Measurements from ENCODE around the gene PHOSPHO2.

PHOSPHO2 gene

DNA sequence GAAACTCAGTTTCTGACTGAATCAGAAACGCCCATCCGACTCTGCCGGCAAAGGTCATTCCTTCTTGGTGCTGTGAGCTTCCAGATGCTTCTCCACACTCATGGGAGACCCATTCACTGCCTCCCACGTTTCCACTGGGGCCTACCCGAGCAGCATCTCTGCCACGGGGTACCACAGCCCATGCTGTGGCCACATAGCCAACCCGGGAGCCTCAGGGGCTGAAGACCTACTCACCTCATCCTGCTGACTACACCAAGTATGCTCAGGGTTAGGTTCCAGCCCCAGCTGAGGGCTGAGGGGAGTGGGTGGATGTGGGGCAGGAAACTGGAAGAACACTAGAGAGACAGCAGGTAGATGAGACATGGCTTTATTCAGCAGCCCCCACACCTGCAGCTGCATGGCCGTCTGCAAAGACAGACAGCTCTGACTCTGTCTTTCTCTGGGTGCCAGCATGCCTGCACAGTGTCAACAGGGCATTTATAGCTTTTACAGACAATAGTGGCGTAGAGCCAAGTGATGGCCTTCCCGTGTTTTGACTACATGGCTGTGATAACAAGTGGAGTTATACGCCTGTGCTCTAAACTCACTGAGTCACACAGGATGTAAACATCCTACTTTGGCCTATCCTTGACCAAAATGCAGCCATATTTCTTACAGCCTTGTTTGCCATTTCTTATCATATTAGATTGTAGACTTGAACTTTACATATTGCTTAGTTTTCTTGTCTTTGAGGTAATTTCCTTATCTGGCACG lies 22.8 kb downstream of the PHOSPHO2 start:
- DNase-seq (ENCODE audit: low read depth in 2 of 2): no peak

DNA sequence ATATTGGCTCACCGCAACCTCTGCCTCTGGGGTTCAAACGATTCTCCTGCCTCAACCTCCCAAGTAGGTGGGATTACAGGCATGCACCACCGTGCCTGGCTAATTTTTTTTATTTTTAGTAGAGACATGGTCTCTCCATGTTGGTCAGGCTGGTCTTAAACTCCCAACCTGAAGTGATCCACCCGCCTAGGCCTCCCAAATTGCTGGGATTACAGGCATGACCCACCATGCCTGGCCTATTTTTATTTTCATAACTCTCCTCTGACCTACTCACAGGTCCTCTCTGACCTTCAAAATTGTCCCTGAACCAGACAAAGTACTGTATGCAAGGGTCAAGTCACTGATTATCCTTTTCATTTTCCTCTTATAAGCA lies 23.4 kb downstream of the PHOSPHO2 start:
- no peak for DNase-seq (ENCODE audit: low read depth in 2 of 2)

GRCh38 chr2:169718930-169719504 lies 24.7 kb downstream of the PHOSPHO2 start:
- no peak for DNase-seq (ENCODE audit: low read depth in 2 of 2)

DNA sequence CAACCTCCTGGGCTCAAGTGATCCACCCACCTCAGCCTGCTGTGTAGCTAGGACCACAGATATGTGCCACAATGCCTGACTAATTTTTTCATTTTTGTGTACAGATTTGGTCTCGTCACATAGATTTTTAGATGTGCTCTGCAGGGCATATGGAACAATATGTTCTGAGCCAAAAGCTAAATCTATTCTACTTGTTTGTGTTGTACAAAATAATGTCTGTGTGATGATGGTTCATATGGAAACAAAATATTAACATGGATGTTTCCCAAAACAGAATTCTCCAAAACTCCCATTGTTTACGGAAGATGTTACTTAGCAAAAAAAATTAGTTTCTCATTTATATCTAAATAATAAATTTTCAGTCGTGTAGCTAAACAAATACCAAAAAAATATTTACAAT lies 26.7 kb downstream of the PHOSPHO2 start:
- no peak for DNase-seq (ENCODE audit: low read depth in 2 of 2)

- DNase-seq (ENCODE audit: low read depth in 2 of 2): no peak
Measured at GRCh38 chr2:169727065-169727464, 32.8 kb downstream of the PHOSPHO2 start.

DNA sequence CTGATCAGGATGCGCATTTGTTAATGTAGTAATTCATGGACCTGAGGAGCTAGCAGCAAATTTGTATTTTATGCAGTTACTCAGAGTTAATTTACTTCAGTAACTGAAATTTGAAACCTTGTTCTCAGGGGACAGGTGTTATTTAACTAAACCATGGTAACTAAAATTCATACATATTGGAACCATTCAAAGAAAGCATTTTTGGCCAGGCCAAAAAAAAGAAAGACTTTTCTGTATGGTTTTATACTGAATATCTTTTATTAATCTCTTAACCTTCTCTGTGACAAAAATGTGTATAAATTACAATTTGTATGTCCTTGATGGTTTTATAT lies 35.0 kb downstream of the PHOSPHO2 start:
- DNase-seq (ENCODE audit: low read depth in 2 of 2): no peak

DNA sequence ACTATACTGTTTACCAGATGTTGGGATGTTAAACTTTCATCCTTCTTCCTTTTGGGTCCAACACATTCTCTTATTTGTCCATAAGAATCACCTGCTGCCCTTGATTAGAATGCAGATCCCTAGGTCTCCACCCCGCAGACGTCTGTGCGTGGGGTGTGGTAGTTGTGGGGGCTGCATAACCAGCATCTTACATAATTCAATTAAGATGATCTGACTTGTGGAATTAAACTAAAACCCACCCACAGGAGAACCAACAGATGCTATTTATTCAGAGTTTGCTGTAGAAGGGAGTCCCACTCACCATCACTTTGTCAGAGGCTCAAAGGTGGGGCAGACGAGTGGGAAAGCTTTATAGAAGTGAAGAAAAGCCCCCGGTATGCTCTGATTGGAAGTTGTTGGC lies 37.8 kb downstream of the PHOSPHO2 start:
- DNase-seq (ENCODE audit: low read depth in 2 of 2): no peak

GRCh38 chr2:169732583-169733358 lies 38.5 kb downstream of the PHOSPHO2 start:
- no peak for DNase-seq (ENCODE audit: low read depth in 2 of 2)

DNA sequence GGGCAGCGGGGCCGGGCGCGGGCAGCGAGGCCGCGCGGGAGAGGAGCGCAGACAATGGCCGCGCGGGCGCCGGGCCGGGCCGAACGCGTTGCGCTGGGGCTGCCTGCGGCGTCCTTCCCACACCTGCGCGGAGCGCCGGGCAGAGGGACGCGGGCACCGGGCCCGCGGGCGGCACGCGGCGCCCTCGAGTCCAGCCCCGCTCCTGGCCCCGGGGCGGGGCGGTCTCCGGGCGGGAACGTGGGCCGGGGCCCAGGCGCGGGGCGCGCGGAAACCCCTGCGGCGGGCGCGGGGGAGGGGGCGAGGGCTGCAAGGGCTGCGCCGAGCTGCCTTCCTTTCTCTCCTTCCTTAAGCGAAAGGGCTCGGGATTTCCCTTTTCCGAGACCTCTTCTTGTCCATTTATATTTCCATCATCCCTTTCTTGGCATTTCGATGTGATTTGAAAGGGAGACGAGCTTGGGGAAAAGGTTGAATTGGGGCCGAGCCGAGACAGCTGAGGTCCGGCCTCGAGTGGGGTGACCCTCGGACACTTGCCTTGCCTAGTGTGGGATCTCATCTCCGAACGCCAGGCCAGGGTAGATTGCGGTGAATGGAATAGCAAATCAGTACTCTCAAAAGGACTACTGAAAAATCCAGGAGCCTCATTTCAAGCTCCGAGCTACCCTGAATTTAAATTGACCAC lies 40.0 kb downstream of the PHOSPHO2 start:
- no peak for DNase-seq (ENCODE audit: low read depth in 2 of 2)

- no peak for DNase-seq (ENCODE audit: low read depth in 2 of 2)
Measured at GRCh38 chr2:169735623-169736022, 41.4 kb downstream of the PHOSPHO2 start.

DNA sequence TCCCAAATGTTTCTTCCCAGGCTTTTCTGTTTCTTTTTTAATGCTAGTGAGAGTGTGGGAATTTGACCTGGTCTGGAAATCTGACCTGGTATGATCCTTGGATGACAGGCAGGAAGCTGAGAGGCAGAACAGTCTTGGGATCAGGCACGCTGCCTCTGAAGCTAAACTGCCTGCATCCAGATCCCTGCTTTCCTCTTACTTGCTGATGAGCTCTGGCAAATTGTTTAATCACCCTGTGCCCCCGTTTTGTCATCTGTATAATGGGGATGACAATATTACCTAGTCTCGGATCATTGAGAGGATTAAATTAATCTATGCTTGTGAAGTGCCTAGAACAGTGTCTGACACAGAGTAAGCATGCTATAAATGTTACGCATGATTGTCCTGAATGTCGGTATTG lies 42.6 kb downstream of the PHOSPHO2 start:
- DNase-seq (ENCODE audit: low read depth in 2 of 2): no peak

- no peak for DNase-seq (ENCODE audit: low read depth in 2 of 2)
Measured at GRCh38 chr2:169738566-169739229, 44.4 kb downstream of the PHOSPHO2 start.

DNA sequence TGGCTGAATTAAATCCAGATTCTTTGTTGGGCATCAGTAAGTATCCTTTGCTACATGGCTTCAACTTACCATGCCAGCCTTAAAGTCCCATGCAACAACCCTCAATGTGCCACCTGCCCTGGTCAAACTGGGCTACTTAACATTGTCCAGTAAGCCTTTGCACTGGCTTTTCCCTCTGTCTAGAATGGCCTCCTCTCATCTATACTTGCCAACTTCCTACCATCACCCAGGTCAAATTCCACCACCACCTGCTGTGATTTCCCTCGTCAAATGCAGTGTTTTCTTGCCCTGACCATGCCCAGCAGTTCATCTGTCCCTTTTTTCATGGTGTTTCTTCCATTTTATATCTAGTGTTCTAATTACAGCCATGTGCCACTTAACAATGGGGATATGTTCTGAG lies 45.1 kb downstream of the PHOSPHO2 start:
- DNase-seq (ENCODE audit: low read depth in 2 of 2): no peak

- no peak for DNase-seq (ENCODE audit: low read depth in 2 of 2)
Measured at GRCh38 chr2:169743549-169743948, 49.3 kb downstream of the PHOSPHO2 start.

GRCh38 chr2:169746240-169746639 lies 52.0 kb downstream of the PHOSPHO2 start:
- DNase-seq (ENCODE audit: low read depth in 2 of 2): no peak

GRCh38 chr2:169748319-169748718 lies 54.0 kb downstream of the PHOSPHO2 start:
- DNase-seq (ENCODE audit: low read depth in 2 of 2): no peak

Measured in stimulated activated CD8-positive, alpha-beta memory T cell treated with anti-CD3 and anti-CD28 coated beads, Interleukin-15, amount 100 ng/mL, for 4 hours (primary cell).